Measurements from ENCODE around the gene RASSF4.
A peak's percentile ranks its signal among the peaks of the same experiment; 100 is the strongest.

Gene RASSF4

GRCh38 chr10:44976352-44977198 lies 17.0 kb downstream of the RASSF4 start:
- no peak for DNase-seq

DNA sequence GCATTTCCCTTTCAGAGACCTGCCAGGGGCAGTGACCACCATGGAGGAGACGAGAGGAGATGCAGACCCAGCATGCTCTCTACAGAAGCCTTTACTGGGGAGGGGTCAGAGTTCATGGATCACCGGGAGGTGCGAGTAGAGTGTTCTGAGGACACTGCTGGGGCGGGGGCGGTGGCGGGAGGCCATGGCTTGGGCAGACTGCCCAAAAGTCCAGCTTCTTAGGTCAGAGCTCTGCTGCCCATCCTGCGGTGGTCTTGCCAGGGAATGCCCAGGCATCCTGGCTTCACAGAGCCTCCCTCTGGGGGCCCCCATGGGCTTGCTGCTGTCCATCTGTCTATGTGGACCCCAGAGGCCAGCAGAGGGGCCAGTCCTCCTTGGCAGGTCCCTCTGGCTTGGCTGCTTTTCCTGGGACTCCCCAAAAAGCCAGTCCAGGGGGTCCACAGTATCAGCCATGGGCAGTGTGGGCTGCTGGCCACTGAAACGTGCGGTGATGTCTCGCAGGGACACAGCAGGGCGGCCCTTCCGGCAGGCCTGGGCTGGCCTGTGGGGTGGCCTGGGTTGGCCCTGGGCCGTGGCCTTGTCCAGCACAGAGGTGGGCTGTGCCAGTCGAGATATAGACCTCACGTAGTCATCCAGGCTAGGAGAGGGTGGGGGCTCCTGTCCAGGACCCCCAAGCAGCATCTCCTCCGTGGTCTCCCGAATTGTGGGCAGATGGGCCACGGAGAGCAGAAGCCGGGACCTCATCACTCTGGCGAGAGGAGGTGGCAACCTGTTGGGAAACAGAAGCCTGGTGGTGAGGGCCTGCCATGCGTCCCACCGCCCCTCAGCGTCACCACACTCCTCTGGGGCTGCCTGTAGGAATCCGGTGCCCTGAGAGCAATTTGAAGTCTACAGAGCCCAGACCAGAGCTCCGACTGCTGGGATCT lies 17.9 kb downstream of the RASSF4 start:
- DNase-seq, result no peak

GRCh38 chr10:44978213-44978569 lies 18.6 kb downstream of the RASSF4 start:
- DNase-seq, result no peak

GRCh38 chr10:44978570-44979280 lies 19.1 kb downstream of the RASSF4 start, which contains the start of gene DEPP1:
DEPP1 (minus strand) TSS chr10:44978809; CDS start chr10:44978030, 779 bp downstream.
- peak; percentile 89 for DNase-seq

GRCh38 chr10:44979281-44980191 lies 19.9 kb downstream of the RASSF4 start:
- DNase-seq, result no peak

DNA sequence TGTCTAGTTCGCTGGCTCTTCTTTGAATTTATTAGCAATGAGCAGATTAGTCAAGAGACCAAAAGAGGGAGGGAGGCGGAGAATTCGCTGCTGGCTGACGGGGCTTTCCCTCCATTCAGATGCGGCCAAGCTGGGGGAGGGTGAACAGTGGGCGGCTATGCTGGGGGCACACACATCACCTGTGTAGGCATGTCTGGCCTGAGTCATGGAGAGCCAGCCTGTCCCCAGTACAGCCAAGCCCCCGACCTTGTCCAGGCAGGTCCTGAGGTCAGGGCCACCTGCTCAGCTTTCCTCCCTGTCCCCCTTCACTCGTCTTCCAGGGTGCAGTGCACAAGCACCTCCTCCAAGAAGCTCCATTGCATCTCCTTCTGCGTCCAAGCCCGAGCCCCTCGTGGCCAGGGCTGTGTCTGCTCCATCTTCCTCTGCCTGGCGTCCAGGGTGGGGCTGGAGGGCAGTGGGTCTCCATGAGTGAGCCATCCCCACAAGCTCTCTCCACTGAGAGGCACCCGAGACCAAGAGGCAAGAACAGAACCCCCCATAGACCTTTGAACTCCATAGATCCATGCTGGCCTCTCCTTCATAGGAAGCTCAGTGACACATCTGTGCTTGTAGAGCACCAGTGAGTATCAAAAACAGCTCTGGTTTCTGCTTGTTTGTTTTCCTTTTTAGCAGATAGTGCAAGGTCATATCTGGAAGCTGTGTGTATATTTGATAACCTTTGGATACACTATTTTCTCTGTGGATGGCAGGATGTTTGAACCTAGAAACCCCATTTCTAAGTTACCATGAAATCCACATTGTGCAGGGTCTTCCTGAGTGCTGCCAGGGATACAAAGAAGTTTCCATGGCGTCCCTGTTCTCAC lies 20.9 kb downstream of the RASSF4 start:
- no peak for DNase-seq

- no peak for DNase-seq
Observed at GRCh38 chr10:44981172-44982113, 21.8 kb downstream of the RASSF4 start.

DNA sequence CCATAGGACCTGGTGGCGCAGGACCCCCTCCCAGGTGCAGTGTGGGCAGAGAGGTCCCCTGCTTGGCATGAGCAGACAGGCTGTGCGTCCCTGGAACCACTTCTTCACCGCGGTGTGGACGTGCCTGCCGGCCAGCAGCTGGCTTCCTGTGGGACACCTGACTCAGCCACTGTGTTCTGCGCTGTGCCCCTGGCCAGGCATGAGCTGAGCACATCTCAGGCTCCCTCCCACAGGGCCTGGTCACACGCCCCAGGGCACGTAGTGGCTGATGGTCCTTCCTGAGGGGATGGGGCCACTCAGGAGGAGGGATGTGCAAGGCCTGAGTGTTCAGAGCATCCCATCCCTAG lies 22.5 kb downstream of the RASSF4 start:
- no peak for DNase-seq

GRCh38 chr10:44982496-44982895 lies 22.9 kb downstream of the RASSF4 start:
- no peak for DNase-seq

DNA sequence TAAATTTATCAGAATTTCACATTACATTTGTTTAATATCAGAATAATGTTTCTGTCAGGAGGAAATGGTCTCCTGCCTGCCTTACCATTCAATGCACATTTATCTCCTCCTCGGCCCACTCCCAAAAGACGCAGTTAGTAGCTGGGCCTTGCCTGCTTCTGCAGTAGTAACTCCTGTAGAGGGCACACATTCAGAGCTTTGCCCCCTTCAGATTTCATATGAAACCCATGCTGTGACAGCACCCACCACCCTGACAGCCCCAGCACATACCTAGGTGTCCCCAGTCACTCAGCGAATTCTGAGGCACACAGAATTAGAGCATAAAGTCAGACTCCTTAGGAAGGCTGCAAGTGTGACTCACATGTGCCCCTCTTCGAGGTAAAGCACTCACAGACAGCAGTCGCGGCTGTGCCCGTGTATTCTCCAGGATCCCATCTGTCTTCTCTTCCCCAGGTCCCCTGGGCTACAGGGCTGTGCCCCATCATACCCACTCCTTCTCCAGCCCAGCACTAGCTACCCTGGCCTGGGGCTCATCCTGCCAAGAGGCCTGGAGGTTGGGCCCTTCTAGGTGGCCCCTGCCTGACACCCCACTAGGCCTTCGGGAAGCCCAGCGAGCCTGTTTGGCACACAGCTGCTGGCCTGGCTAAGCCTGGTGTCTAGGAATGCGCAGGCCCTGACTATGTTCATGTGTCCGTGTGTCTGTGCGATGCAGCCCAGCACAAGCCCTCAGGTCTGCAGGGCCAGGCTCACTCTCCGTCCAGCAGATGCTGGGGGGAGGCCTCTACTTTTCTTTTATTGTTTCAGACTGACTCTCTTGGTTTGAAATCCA lies 23.7 kb downstream of the RASSF4 start:
- no peak for DNase-seq

GRCh38 chr10:44983895-44984278 lies 24.3 kb downstream of the RASSF4 start:
- DNase-seq, result no peak

- no peak for DNase-seq
Observed at GRCh38 chr10:44984671-44985101, 25.1 kb downstream of the RASSF4 start.

DNA sequence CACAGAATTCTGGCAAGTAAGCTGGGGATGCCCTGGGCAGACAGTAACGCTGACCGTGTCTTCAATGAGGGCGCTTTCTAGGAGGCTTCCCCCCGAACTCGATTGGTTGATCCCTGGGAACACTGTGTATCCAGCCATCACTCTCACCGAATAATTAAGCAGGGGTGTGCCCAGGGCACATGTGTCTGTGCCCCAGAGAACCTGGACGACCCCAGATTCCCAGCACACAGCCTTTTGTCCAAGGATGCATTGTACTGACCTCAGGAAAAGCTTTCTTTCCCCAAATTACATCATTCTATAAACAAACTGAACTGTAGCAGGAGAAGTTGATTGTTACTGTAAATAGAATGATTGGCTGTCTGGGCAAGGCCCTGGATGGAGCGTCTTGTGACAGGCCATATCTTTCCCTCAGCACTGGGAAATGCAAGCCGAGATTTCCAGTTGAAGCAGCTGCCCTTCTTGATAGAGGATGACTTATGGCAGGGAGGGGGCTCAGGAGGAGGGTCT lies 25.6 kb downstream of the RASSF4 start:
- no peak for DNase-seq

GRCh38 chr10:44986179-44986578 lies 26.6 kb downstream of the RASSF4 start:
- DNase-seq, result no peak

DNA sequence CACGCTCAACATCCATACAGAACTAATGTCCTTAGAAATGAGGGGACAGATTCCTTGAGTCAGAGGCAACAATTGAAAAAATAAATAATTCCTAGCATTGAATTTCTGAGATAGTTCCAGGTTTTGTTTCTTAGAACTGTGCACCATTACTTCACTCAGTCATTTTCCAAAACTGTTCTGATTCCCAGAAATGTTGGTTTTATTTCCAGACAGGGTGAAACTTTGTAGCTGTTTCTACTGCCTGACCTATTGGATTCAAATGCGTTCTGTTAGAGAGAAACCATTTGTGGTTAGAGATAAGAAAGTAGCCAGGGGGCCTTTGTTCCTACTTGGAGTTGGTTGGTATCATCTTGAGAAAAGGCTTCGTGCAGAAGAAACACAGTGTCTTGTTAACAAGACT lies 27.1 kb downstream of the RASSF4 start:
- DNase-seq, result no peak

GRCh38 chr10:44988957-44989585 lies 29.5 kb downstream of the RASSF4 start:
- no peak for DNase-seq

- DNase-seq, result no peak
Observed at GRCh38 chr10:44989597-44990301, 30.1 kb downstream of the RASSF4 start.

GRCh38 chr10:44990302-44990655 lies 30.7 kb downstream of the RASSF4 start:
- peak; percentile 42 for DNase-seq
